Stimulated activated CD4-positive, alpha-beta T cell treated with anti-CD3 and anti-CD28 coated beads, Interleukin-15, amount 100 ng/mL, for 24 hours (primary cell): ENCODE measurements around the gene SLC45A3.
A peak's percentile ranks its signal among the peaks of the same experiment; 100 is the strongest.
"Not testable (repeated sequence)": the region's sequence is repeated elsewhere in the genome, so short reads cannot be mapped to it uniquely, and the experiment has no call there.

Experiments used
- DNase-seq: peaks from one replicate; pipeline ENCODE4 v3.0.0-alpha.2; 2020

The SLC45A3 gene

GRCh38 chr1:205666372-205667166 is 13.7 kb downstream of the SLC45A3 start:
- no peak for DNase-seq

DNA sequence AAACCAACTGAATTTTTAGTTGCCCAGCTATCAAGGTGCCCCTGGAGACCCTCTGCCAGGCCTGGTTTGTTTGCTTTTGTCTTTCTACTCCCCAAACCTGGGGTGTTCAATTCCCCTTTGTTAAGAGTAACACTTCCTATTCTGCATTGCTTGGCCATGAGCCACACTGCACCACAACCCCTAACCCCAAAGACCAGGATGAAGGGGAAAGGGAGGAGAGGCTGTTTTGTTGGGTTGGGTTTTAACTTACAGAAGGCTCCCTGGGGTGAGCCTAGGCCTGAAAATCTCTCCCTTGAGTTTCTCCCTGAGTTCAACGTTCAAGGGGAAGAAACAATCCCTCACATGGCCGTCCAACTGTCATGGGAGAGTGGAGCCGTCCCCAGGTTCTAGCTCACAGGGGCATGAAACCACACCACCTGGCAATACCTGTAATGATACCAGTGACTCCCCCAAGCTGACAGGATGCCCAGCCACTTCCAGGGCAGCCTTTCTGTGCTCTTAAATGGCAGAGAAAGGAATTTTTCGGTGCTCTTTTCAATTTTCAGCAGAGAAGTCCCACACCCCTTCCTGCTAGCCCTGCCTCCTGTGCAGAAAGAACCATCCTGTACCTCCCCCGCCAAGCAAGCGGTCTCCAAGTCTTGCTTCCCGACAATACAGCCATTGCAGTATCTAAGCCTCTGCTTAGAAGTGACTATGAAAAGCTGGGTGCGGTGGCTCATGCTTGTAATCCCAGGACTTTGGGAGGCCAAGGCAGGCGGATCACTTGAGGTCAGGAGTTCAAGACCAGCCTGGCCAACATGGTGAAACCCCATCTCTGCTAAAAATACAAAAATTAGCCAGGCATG is 14.9 kb downstream of the SLC45A3 start:
- DNase-seq, result no peak

GRCh38 chr1:205664399-205665017 is 15.8 kb downstream of the SLC45A3 start:
- DNase-seq, result no peak

- DNase-seq, result no peak
Measured at GRCh38 chr1:205663286-205663936, 16.9 kb downstream of the SLC45A3 start.

GRCh38 chr1:205662791-205663190 is 17.5 kb downstream of the SLC45A3 start:
- no peak for DNase-seq

DNA sequence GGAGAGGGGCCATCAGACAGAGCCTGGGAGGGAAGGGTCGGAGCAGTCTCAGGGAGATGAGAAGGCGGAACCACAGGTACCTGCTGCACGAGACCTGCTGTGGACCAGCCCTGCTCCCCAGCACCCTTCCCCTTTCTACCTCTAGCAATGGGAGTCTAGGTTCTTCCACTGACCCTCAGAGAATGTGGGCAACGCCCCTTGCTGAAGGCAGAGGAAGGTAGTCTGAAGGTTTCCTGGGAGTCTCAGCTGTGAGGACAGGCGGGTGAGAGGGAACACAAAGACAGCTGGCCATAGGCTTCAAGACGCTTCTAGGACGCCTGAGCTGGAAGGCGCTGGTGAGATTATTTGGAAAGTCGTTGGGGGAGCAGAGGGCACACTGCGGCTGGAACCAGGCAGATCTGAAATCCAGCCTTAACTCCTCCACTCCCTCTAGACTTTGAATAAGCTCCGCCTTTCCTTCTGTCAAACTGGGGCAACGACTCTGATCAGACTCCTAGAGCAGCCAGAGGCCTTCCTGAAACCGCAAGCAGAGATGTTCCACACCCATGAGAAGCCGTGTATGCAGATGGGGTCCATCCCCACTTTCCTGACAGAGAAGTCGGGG is 18.1 kb downstream of the SLC45A3 start:
- DNase-seq, result no peak

GRCh38 chr1:205661429-205662134 is 18.7 kb downstream of the SLC45A3 start:
- DNase-seq, result no peak

GRCh38 chr1:205660361-205660760 is 19.9 kb downstream of the SLC45A3 start:
- DNase-seq, result no peak

GRCh38 chr1:205658943-205659581 is 21.2 kb downstream of the SLC45A3 start:
- peak; percentile 84 for DNase-seq

DNA sequence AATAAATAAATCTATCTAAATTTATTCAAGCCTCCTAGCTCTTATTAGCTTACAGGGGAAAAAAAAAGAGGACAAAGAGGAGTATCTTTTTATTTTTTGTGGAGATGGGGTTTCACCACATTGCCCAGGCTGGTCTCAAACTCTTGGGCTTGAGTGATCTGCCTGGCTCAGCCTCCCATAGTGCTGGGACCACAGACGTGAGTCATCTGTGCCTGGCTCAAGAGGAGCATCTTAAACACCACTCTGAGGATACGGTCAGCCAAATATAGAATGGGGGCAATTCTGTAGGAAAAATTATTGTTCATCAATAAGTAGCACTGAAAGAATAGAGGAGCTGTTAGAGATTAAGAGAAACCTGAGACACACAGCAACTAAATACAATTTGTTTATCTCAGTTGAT is 24.1 kb downstream of the SLC45A3 start:
- no peak for DNase-seq

DNA sequence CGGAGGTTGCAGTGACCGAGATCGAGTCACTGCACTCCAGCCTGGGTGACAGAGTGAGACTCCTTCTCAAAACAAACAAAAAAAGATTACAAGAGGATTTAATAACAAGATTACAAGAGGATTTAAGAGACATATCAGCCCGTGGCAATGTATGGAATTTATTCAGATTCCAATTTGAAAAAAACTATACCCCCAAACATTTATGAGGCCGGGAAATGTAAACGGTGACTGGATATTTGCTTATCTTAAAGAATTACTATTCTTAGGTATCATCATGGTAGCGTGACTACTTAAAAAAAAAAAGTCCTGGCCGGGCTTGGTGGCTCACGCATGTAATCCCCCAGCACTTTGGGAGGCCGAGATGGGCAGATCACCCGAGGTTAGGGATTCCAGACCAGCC is 27.3 kb downstream of the SLC45A3 start:
- DNase-seq, result no peak

DNA sequence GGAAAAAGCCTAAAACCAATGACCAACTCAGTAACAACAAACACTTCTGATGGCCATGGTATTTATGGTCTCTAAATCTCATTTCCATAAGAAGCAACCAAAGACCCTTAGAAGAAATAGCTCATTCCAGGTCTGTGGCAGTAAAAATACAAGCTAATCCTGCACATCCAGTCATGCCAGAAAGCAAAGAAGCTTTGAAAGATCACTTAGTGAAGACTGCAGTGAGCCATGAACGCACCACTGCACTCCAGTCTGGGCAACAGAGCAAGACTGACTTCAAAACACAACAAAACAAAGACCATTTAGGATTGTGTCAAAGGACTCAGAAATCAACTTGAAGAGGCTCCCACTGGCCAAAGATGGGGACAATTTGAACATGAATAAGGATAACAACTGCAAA is 30.1 kb downstream of the SLC45A3 start:
- no peak for DNase-seq

- no peak for DNase-seq
Measured at GRCh38 chr1:205645519-205645918, 34.8 kb downstream of the SLC45A3 start.

GRCh38 chr1:205642679-205643307 is 37.5 kb downstream of the SLC45A3 start:
- DNase-seq, result no peak

GRCh38 chr1:205639567-205639966 is 40.7 kb downstream of the SLC45A3 start:
- no peak for DNase-seq

DNA sequence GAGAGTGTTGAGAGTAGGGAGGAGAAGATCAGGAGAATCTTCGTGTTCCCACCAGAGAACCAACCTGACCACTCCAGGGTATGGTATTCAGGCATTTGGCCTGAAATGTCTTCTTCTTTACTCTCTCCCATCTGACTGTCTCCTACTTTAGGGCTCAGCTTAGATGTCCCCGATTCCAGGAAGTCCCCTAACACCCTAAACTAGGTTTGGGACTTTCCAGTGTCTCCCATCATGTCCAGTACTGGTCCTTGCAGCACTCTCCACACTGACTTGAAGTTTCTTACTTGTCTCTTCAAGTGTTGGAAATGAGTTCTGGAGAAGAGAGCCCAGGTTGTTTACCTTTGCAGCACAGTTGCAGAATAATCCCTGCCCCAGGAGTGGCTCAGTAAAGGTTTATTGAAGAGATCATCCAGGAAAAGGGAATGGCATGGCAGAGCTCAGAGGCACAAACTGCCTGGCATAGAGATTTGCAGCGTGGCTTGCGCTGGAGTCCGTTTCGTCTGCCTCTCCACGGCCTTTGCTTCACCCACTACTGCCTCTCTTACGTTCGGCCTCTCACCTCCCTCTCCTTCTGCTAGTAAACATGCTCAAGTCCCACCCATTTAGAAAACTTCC is 42.3 kb downstream of the SLC45A3 start:
- no peak for DNase-seq

DNA sequence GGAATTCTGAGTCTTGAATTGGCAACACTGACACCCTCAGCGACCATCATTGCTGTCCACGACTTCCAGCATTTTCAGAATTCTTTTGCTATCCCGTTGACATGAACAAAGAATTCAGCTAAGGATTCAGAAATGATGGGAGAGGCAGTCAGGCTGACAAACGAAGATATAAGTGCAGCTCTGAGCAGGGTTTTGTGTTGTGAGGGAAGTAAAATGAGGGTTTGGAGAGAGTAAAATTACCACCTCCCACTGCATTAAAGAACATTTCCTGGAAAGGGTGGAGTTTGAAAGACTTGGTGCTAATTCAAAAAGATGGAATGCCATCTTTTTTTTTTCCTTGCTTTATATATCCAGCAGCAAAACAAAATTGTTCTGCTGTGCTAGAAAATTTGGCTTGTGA is 43.6 kb downstream of the SLC45A3 start:
- DNase-seq, result no peak

GRCh38 chr1:205636138-205636530 is 44.2 kb downstream of the SLC45A3 start:
- not testable (repeated sequence) for DNase-seq

DNA sequence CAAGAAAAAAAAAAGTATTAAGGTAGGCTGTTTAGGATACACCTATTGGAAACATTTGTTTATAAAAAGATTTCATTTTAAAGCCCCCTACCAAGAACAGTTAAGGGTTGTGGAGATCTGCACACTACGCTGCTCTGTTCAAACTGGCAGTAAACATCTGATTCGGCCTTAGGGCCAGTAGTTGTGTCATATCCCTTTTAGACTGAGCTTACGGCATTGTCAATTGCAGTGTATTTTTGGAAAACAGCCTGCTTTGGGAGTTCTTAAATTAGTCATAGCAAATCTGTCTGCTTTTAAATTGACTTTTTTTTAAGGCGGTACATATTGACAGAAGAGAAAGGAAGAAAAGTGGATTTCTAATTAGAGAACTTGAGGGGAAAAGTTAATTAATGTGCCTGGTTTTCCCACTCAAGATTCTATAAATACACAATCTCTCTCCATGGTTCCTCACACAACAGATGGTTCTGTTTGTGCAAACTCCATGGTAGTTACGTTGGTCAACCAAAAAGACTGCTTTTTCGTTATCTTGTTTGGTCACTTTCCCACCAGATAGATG is 46.8 kb downstream of the SLC45A3 start:
- DNase-seq, result no peak

DNA sequence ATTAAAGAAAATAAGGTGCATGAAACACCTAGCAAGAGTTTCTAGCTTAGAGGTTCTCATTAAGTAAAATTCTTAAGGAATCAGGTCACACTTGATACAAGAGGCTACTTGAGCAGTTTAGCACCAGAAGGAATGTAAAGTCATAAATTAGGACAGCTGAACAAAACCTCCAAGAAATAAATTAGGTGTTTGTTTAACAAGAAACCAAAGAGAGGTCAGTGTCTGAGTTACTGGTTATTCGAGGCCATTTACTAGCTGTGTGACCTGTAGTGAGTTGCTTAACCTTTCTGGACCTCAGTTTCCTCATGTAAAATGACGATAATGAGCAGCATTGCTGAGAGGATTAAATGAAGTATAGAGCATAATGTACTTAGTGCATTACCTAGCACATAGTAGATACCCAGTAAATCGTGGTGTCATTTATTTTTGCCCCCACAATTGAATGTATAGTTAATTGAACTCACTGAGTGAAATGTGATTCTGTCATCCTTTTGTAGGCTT is 47.6 kb downstream of the SLC45A3 start:
- DNase-seq, result no peak
